Peyer's patch (tissue), 4 donors: Measurements from ENCODE around the gene METAP1. TPM values are rescaled to one million over a fixed set of nuclear protein-coding genes. Genes with fewer than 3 reads are reported as not detected.
"Not testable (repeated sequence)": the region's sequence is repeated elsewhere in the genome, so short reads cannot be mapped to it uniquely, and the experiment has no call there.

Experiments used
- DNase-seq, 3 donors: peaks; one replicate each; pipeline ENCODE4 v3.0.0-alpha.2; 2017 to 2019
- H3K27ac ChIP-seq, 4 donors: fragments of 200-600 bp; sonication (generic); one replicate each; pipeline ENCODE4 v1.5.1; 2016 to 2019
- H3K27me3 ChIP-seq, 2 donors: fragments of 200-600 bp; sonication (generic); one replicate each; pipeline ENCODE4 v1.5.1; 2019
- H3K36me3 ChIP-seq, 3 donors: fragments of 200-600 bp; sonication (generic); one replicate each; pipeline ENCODE4 v1.5.1; 2016 to 2019
- H3K4me1 ChIP-seq, 4 donors: fragments of 200-600 bp; sonication (generic); one replicate each; pipeline ENCODE4 v1.5.1; 2016 to 2019
- H3K4me3 ChIP-seq, 4 donors: fragments of 200-600 bp; sonication (generic); 1 replicate in 3 of 4; 2 replicates in 1 of 4; pipeline ENCODE4 v1.5.1; 2016 to 2019; ENCODE audit warnings: mild to moderate bottlenecking in 1 of 4
- H3K9me3 ChIP-seq, 4 donors: fragments of 200-600 bp; sonication (generic); one replicate each; pipeline ENCODE4 v1.5.1; 2016 to 2019; ENCODE audit warnings: mild to moderate bottlenecking in 1 of 4
- CTCF ChIP-seq, 6 experiments: fragments of 450-650 bp in 4 of 6; fragments of 200-600 bp in 2 of 6; sonication (generic) in 1 of 6; IDR thresholded peaks; one replicate each; pipeline ENCODE4 v1.5.1; 2017 to 2019; ENCODE audit warnings: antibody characterized with exemption in 6 of 6, mild to moderate bottlenecking in 3 of 6, moderate library complexity in 1 of 6
- POLR2A ChIP-seq, 2 donors: fragments of 450-650 bp; IDR thresholded peaks; one replicate each; pipeline ENCODE4 v1.5.1; 2017; ENCODE audit warnings: antibody characterized with exemption in 2 of 2, mild to moderate bottlenecking in 2 of 2, moderate library complexity in 2 of 2
- total RNA-seq, 4 donors: library from RNA; depleted of rRNA; stranded (reverse); fragments of >200 nt; gene quantifications; one replicate each; pipeline ENCODE4 v1.1.0, GENCODE V29; 2016

Gene METAP1
- total RNA-seq, 4 donors from 2014 or later = 28.9 to 35.4 (median 32.5) TPM

DNA sequence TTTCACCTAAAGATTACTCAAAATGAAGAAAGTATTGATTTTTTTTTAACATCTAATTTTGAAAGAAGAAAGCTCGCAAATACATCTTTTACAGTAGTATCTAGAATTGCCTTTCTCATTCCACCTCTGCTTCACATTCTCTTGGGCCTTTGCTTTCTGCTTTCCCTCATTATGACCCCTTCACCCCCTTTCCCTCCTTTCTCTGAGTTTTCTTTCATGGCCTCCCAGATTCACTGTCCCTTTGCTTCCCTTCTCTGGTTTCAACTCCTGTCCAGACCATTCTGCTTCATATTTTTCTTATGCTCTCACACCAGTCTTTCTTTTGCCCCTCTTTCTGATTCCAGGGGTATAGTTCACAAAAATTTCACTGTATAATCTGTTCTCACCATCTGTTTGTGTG lies 64.0 kb downstream of the METAP1 start:
- H3K27ac ChIP-seq = peak overlapping the region in 1 of 4 donors; percentile 17
- H3K36me3 ChIP-seq = peaks cover 0 to 16% (median 0%) of the 10 kb centered on the region in 3 donors
- DNase-seq = no peak
- no peaks in the 10 kb centered on the region for H3K4me1 ChIP-seq
- no peaks in the 10 kb centered on the region for H3K9me3 ChIP-seq
- no peaks in the 10 kb centered on the region for H3K27me3 ChIP-seq
- no peak for TF ChIP-seq POLR2A (IDR thresholded peaks at IDR 0.05)
- no peak for TF ChIP-seq CTCF (IDR thresholded peaks at IDR 0.05)
- no peak overlapping the region for H3K4me3 ChIP-seq

DNA sequence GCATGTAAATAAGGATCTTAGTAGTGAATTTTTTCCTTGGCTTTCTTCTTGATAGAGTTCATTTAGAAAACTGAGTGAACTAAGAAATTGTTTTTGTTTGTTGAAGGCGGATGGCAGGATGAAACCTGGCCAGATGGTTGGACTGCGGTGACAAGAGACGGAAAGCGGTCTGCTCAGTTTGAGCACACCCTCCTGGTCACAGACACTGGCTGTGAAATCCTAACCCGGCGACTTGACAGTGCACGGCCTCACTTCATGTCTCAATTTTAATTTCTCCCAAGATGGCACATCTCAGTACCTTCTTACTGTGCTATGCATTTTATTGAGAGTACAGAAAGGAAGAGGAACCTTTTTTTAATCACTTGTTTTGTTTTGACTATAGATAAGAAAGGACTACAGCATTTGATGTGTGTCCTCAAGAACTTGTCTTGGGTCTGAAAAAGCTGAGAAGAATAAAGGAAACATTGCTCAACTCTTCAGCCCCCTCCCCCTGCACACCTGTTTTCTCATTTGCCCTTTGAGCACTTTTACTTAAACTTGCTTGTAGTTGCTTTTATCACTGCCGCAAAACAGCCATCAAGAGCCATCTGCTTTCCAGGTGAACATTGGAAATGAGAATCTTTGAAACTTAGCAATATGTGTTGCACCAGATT lies 65.7 kb downstream of the METAP1 start:
- DNase-seq = no peak
- no peaks in the 10 kb centered on the region for H3K4me1 ChIP-seq
- H3K9me3 ChIP-seq = no peaks in the 10 kb centered on the region
- no peak overlapping the region for H3K27ac ChIP-seq
- TF ChIP-seq CTCF (IDR thresholded peaks at IDR 0.05) = no peak
- TF ChIP-seq POLR2A (IDR thresholded peaks at IDR 0.05) = no peak
- H3K27me3 ChIP-seq = no peaks in the 10 kb centered on the region
- peaks cover 0 to 16% (median 0%) of the 10 kb centered on the region in 3 donors for H3K36me3 ChIP-seq
- H3K4me3 ChIP-seq = no peak overlapping the region

GRCh38 chr4:99062120-99062519 lies 66.6 kb downstream of the METAP1 start:
- H3K27ac ChIP-seq = no peak overlapping the region
- no peaks in the 10 kb centered on the region for H3K4me1 ChIP-seq
- H3K4me3 ChIP-seq = no peak overlapping the region
- no peaks in the 10 kb centered on the region for H3K9me3 ChIP-seq
- peaks cover 0 to 16% (median 0%) of the 10 kb centered on the region in 3 donors for H3K36me3 ChIP-seq
- H3K27me3 ChIP-seq = no peaks in the 10 kb centered on the region
- TF ChIP-seq POLR2A (IDR thresholded peaks at IDR 0.05) (no peak), CTCF (IDR thresholded peaks at IDR 0.05) (no peak)
- no peak for DNase-seq

DNA sequence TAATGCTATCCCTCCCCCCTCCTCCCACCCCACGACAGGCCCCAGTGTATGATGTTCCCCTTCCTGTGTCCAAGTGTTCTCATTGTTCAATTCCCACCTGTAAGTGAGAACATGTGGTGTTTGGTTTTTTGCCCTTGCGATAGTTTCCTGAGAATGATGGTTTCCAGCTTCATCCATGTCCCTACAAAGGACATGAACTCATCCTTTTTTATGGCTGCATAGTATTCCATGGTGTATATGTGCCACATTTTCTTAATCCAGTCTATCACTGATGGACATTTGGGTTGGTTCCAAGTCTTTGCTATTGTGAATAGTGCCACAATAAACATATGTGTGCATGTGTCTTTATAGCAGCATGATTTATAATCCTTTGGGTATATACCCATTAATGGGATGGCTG lies 70.0 kb downstream of the METAP1 start:
- H3K4me1 ChIP-seq, H3K27me3 ChIP-seq, DNase-seq, H3K4me3 ChIP-seq, H3K27ac ChIP-seq, H3K9me3 ChIP-seq: not testable (repeated sequence)
- H3K36me3 ChIP-seq = peaks cover 0 to 13% (median 0%) of the 10 kb centered on the region in 3 donors

- no peak for TF ChIP-seq POLR2A (IDR thresholded peaks at IDR 0.05)
- no peak for TF ChIP-seq CTCF (IDR thresholded peaks at IDR 0.05)
- Histone ChIP-seq H3K27me3 (no peaks in the 10 kb centered on the region), H3K27ac (peak overlapping the region in 1 of 4 donors; percentile 5), H3K4me1 (no peaks in the 10 kb centered on the region), H3K9me3 (no peaks in the 10 kb centered on the region), H3K4me3 (no peak overlapping the region), H3K36me3 (peaks cover 0 to 34% (median 0%) of the 10 kb centered on the region in 3 donors)
- no peak for DNase-seq
Observed at GRCh38 chr4:99067617-99068016, 72.1 kb downstream of the METAP1 start.

- H3K4me1 ChIP-seq = no peaks in the 10 kb centered on the region
- no peak overlapping the region for H3K4me3 ChIP-seq
- no peak overlapping the region for H3K27ac ChIP-seq
- H3K36me3 ChIP-seq = peaks cover 0 to 68% (median 0%) of the 10 kb centered on the region in 3 donors
- TF ChIP-seq POLR2A (IDR thresholded peaks at IDR 0.05) = no peak
- no peak for TF ChIP-seq CTCF (IDR thresholded peaks at IDR 0.05)
- H3K9me3 ChIP-seq = no peaks in the 10 kb centered on the region
- no peak for DNase-seq
- H3K27me3 ChIP-seq = no peaks in the 10 kb centered on the region
Observed at GRCh38 chr4:99071159-99071558, 75.6 kb downstream of the METAP1 start.
